ENCODE results near the gene COL9A3.

DNA sequence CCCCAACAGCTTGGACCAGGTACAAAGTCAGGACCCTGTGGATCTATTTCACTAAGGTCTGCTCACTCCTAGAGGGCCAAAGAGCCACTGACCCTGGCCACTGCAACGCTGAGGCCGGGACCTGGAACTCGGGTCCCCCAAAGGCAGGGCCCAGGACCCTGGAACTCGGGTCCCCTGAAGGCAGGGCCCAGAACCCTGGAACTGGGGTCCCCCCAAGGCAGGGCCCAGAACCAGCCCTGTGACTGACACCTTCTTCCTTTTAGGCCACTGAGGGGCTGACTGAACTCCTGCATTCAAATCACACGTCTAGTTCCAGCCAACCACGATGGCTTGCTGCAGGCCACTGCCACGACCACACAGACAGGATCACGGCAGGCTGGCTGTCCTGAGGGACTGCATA is 35.3 kb downstream of the COL9A3 start:
- TF ChIP-seq EZH2 (IDR thresholded peaks at IDR 0.05; ENCODE audit: low read depth) (no peak), CTCF (conservative IDR thresholded peaks at IDR 0.05) (no peak)

Measured in PC-9 (cell line).